PC-9 (cell line): ENCODE measurements around the gene CTTNBP2. TPM values are rescaled to one million over a fixed set of nuclear protein-coding genes. Genes with fewer than 3 reads are reported as not detected.
A peak's percentile ranks its signal among the peaks of the same experiment; 100 is the strongest.

Experiments used
- BruUV-seq: library from RNA; stranded (reverse); fragments of 400-500 nt; replicated peaks from 2 replicates; lab custom pipeline; 2021; lab: Mats Ljungman, UMichigan
- CTCF ChIA-PET: fragments of 300-600 bp; sonication (Branson Sonifier 250); formaldehyde crosslinking; loops from one replicate; lab custom pipeline; 2022; ENCODE audit warnings: antibody characterized with exemption; lab: Charles Lee
- POLR2A ChIA-PET: fragments of 300-600 bp; sonication (Branson Sonifier 250); formaldehyde crosslinking; loops from one replicate; lab custom pipeline; 2022; ENCODE audit warnings: antibody characterized with exemption; ENCODE audit not compliant: unreplicated experiment; lab: Charles Lee
- DNase-seq, 2 experiments: peaks; one replicate each; pipeline versions ENCODE4 v3.0.0 to v3.0.0-alpha.2; 2015 to 2022; ENCODE audit warnings: mixed read lengths in 1 of 2
- H2AFZ ChIP-seq: fragments of 200-600 bp; sonication (generic); 2 replicates; pipeline ENCODE4 v1.8.1; 2017; ENCODE audit warnings: antibody characterized with exemption
- H3F3A ChIP-seq: fragments of 200-600 bp; sonication (generic); 2 replicates; pipeline ENCODE4 v1.8.1; 2017; ENCODE audit warnings: antibody characterized with exemption, mild to moderate bottlenecking, low read depth; ENCODE audit not compliant: insufficient read depth
- H3K27ac ChIP-seq: fragments of 200-600 bp; sonication (generic); 2 replicates; pipeline ENCODE4 v1.6.1; 2016; ENCODE audit warnings: mixed run types
- H3K27me3 ChIP-seq: fragments of 200-600 bp; sonication (generic); 2 replicates; pipeline ENCODE4 v1.6.1; 2016; ENCODE audit warnings: low read depth, mixed run types; ENCODE audit not compliant: insufficient read depth
- H3K36me3 ChIP-seq: fragments of 200-600 bp; sonication (generic); 2 replicates; pipeline ENCODE4 v1.6.1; 2016; ENCODE audit warnings: low read depth, mixed run types
- H3K4me1 ChIP-seq: fragments of 200-600 bp; sonication (generic); replicated peaks from 2 replicates; pipeline ENCODE4 v1.6.1; 2016; ENCODE audit warnings: mixed run types; ENCODE audit not compliant: insufficient read depth
- H3K4me2 ChIP-seq: fragments of 200-600 bp; sonication (generic); 2 replicates; pipeline ENCODE4 v1.6.1; 2017; ENCODE audit warnings: mixed run types
- H3K4me3 ChIP-seq: fragments of 200-600 bp; sonication (generic); 2 replicates; pipeline ENCODE4 v1.6.1; 2016; ENCODE audit warnings: mixed run types
- H3K79me2 ChIP-seq: fragments of 200-600 bp; sonication (generic); 2 replicates; pipeline ENCODE4 v1.6.1; 2017; ENCODE audit warnings: low read depth, mixed run types
- H3K9me2 ChIP-seq: fragments of 200-600 bp; sonication (generic); 2 replicates; pipeline ENCODE4 v1.8.1; 2017; ENCODE audit warnings: mild to moderate bottlenecking; ENCODE audit not compliant: insufficient read depth
- H3K9me3 ChIP-seq: fragments of 200-600 bp; sonication (generic); 2 replicates; pipeline ENCODE4 v1.8.1; 2016; ENCODE audit warnings: low read depth; ENCODE audit not compliant: insufficient read depth
- H4K20me1 ChIP-seq: fragments of 200-600 bp; sonication (generic); 2 replicates; pipeline ENCODE4 v1.8.1; 2017; ENCODE audit not compliant: insufficient read depth
- CTCF ChIP-seq: fragments of 200-600 bp; sonication (generic); conservative IDR thresholded peaks from 2 replicates; pipeline ENCODE4 v1.6.1; 2017; ENCODE audit warnings: mixed run types, antibody characterized with exemption, mild to moderate bottlenecking, moderate library complexity
- EZH2 ChIP-seq: fragments of 200-600 bp; sonication (generic); IDR thresholded peaks from 2 replicates; pipeline ENCODE4 v1.8.0; 2017; ENCODE audit warnings: antibody characterized with exemption, low read depth
- intact Hi-C: fragments of 100-400 bp; cut with micrococcal nuclease; formaldehyde crosslinking; loops from one replicate; pipeline ENCODE4 v1.10.0; 2022; ENCODE audit not compliant: unreplicated experiment
- total RNA-seq: library from RNA; stranded (reverse); gene quantifications from 2 replicates; pipeline ENCODE4 v1.2.3, GENCODE V29; 2021

The CTTNBP2 gene
- total RNA-seq, 1 experiment from 2014 or later = not detected

GRCh38 chr7:117827862-117828261, 45.4 kb downstream of the CTTNBP2 start:
- no peak overlapping the region for H3K4me3 ChIP-seq
- no peak overlapping the region for H3K4me2 ChIP-seq
- no peaks in the 10 kb centered on the region for H3K9me2 ChIP-seq
- DNase-seq = peak; percentile 15 to 38
- no peaks in the 10 kb centered on the region for H3F3A ChIP-seq
- no peak overlapping the region for H2AFZ ChIP-seq
- intact Hi-C loops = no loop called here
- H3K27ac ChIP-seq = no peak overlapping the region
- H3K4me1 ChIP-seq = no peaks in the 10 kb centered on the region
- ChIA-PET POLR2A (no interaction called here), CTCF (interaction anchor here (0.5 kb wide), 1 partner anchor 361 kb away, joined by 3 read pairs; no protein-coding TSS in a partner anchor)
- no TSS peak for BruUV-seq
- H3K9me3 ChIP-seq = no peaks in the 10 kb centered on the region
- H3K27me3 ChIP-seq = no peaks in the 10 kb centered on the region
- H3K36me3 ChIP-seq = no peaks in the 10 kb centered on the region
- no peaks in the 10 kb centered on the region for H3K79me2 ChIP-seq
- TF ChIP-seq EZH2 (no peak), CTCF (no peak)
- no peaks in the 10 kb centered on the region for H4K20me1 ChIP-seq

DNA sequence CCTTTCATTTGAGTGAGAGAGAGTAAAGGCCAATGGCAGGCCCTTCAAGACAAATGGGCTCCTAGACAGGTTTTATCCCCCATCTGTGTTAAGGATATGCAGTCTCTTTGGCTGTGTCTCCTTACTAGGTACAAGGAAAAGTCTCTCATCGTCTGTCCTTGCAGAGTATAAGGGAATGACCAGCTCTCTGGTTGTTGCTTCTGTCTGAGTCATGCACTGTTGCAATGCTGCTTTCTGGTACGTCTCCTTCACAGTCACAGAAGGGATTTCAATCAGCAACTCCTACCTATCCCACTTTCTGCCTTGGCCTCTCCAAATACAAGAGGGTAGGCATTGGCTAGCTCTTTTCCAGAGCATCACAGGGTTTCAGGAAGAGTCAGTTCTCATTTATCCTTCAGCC, 48.1 kb downstream of the CTTNBP2 start:
- H3K4me3 ChIP-seq = no peak overlapping the region
- no peak overlapping the region for H3K4me2 ChIP-seq
- no TSS peak for BruUV-seq
- H3F3A ChIP-seq = no peaks in the 10 kb centered on the region
- intact Hi-C loops = no loop called here
- no peak overlapping the region for H2AFZ ChIP-seq
- CTCF ChIA-PET = no interaction called here
- H3K27ac ChIP-seq = no peak overlapping the region
- H3K36me3 ChIP-seq = no peaks in the 10 kb centered on the region
- H3K9me2 ChIP-seq = no peaks in the 10 kb centered on the region
- no peak for DNase-seq
- H3K9me3 ChIP-seq = no peaks in the 10 kb centered on the region
- H3K4me1 ChIP-seq = no peaks in the 10 kb centered on the region
- no peaks in the 10 kb centered on the region for H4K20me1 ChIP-seq
- TF ChIP-seq CTCF (no peak), EZH2 (no peak)
- POLR2A ChIA-PET = interaction anchor here (0.6 kb wide), 1 partner anchor 39 kb away, joined by 7 read pairs; no protein-coding TSS in a partner anchor
- no peaks in the 10 kb centered on the region for H3K27me3 ChIP-seq
- H3K79me2 ChIP-seq = no peaks in the 10 kb centered on the region

DNA sequence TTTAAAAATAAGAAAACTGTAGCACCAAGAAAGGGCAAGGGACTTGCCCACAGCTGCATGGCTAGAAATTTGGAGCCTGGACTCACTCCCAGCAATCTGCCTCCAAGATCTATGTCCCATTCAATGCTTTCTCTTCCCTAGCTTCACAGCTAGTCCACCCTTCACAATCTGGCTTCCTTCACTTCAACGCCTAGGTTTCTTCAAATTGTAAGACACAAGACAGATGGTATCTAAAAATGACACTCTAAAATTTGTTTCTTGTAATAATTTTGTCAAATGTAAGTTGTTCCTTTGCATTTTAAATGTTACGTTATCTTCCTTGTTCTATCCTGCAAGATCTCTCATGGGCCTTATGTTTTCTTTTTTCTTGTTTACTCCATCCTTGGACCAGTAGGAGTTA, 48.6 kb downstream of the CTTNBP2 start:
- no peak for DNase-seq
- no TSS peak for BruUV-seq
- H3K27me3 ChIP-seq = no peaks in the 10 kb centered on the region
- no peak overlapping the region for H2AFZ ChIP-seq
- H3F3A ChIP-seq = no peaks in the 10 kb centered on the region
- H3K4me1 ChIP-seq = no peaks in the 10 kb centered on the region
- intact Hi-C loops = no loop called here
- no peaks in the 10 kb centered on the region for H3K36me3 ChIP-seq
- no peaks in the 10 kb centered on the region for H4K20me1 ChIP-seq
- no peaks in the 10 kb centered on the region for H3K9me3 ChIP-seq
- CTCF ChIA-PET = no interaction called here
- H3K4me3 ChIP-seq = no peak overlapping the region
- TF ChIP-seq CTCF (no peak), EZH2 (no peak)
- no peaks in the 10 kb centered on the region for H3K79me2 ChIP-seq
- POLR2A ChIA-PET = interaction anchor here (0.6 kb wide), 1 partner anchor 39 kb away, joined by 7 read pairs; no protein-coding TSS in a partner anchor
- H3K4me2 ChIP-seq = no peak overlapping the region
- no peak overlapping the region for H3K27ac ChIP-seq
- H3K9me2 ChIP-seq = no peaks in the 10 kb centered on the region
